GM23338 (cell line): Measurements from ENCODE around the gene PLEKHM1.

Experiments
- CTCF ChIP-seq, 2 experiments: fragments of 200-600 bp in 1 of 2; sonication (generic) in 1 of 2; conservative IDR thresholded peaks; 2 replicates each; pipeline versions ENCODE4 v1.5.1 to v1.6.1; 2016 to 2017; ENCODE audit warnings: antibody characterized with exemption in 2 of 2, low read depth in 2 of 2, mild to moderate bottlenecking in 2 of 2, moderate library complexity in 1 of 2
- EZH2 ChIP-seq: fragments of 200-600 bp; sonication (generic); IDR thresholded peaks from one replicate; pipeline ENCODE4 v1.8.0; 2017; ENCODE audit warnings: antibody characterized with exemption, mild to moderate bottlenecking, low read depth; ENCODE audit not compliant: unreplicated experiment
- JUNB ChIP-seq: IDR thresholded peaks from one replicate; pipeline ENCODE4 v1.6.1; 2016; ENCODE audit warnings: antibody characterized with exemption; ENCODE audit not compliant: unreplicated experiment
- POLR2AphosphoS5 ChIP-seq: IDR thresholded peaks from 2 replicates; pipeline ENCODE4 v1.6.1; 2016; ENCODE audit warnings: antibody characterized with exemption, low read depth
- TF ChIP-seq, protein P1 (sequence below): IDR thresholded peaks from 2 replicates; pipeline ENCODE4 v1.6.1; 2016; ENCODE audit warnings: antibody characterized with exemption

DNA sequence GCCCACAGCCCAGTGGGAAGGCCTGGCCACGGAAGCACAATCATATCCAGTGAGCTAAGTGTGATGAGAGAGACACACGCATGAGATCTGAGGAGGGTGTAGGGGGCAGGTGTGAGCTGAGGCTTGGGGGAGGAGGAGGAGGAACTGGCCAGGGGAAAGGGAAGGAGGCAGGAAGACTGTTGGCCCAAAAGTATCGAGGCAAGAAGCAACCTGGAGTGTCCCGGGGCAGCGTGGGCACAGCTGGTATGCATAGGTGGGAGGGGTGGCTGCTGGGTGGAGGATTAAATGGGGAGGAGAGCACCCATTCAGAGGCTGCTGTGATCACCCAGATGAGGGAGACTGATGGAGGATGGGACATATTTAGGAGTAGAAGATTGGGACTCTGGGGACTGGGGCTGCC is 99.2 kb downstream of the PLEKHM1 start:
- TF ChIP-seq EZH2 (no peak), POLR2AphosphoS5 (no peak), CTCF (conservative IDR thresholded peaks at IDR 0.05; ENCODE audit: low read depth in 2 of 2) (no peak), JUNB (no peak)
- TF ChIP-seq, protein P1, sequence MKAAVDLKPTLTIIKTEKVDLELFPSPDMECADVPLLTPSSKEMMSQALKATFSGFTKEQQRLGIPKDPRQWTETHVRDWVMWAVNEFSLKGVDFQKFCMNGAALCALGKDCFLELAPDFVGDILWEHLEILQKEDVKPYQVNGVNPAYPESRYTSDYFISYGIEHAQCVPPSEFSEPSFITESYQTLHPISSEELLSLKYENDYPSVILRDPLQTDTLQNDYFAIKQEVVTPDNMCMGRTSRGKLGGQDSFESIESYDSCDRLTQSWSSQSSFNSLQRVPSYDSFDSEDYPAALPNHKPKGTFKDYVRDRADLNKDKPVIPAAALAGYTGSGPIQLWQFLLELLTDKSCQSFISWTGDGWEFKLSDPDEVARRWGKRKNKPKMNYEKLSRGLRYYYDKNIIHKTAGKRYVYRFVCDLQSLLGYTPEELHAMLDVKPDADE = no peak
